NT2/D1 (cell line): ENCODE results near the gene CCDC81.

Experiments
- DNase-seq: peaks from one replicate; pipeline ENCODE4 v3.0.0-alpha.2; 2011; ENCODE audit warnings: low read depth, low spot score
- H3K27me3 ChIP-seq: 2 replicates; pipeline ENCODE4 v1.6.0; 2011; ENCODE audit warnings: mild to moderate bottlenecking; ENCODE audit not compliant: insufficient read length, insufficient read depth
- H3K36me3 ChIP-seq: 2 replicates; pipeline ENCODE4 v1.6.1; 2011; ENCODE audit warnings: mild to moderate bottlenecking, low read length, mixed read lengths; ENCODE audit not compliant: insufficient read depth, insufficient read length
- H3K4me1 ChIP-seq: 2 replicates; pipeline ENCODE4 v1.5.1; 2011; ENCODE audit not compliant: insufficient read depth, insufficient read length
- H3K4me3 ChIP-seq: 2 replicates; pipeline ENCODE4 v1.5.1; 2011; ENCODE audit warnings: low read depth; ENCODE audit not compliant: insufficient read length
- H3K9ac ChIP-seq: 2 replicates; pipeline ENCODE4 v1.6.0; 2011; ENCODE audit warnings: low read depth; ENCODE audit not compliant: insufficient read length
- H3K9me3 ChIP-seq: 2 replicates; pipeline ENCODE4 v1.5.1; 2011; ENCODE audit warnings: mild to moderate bottlenecking, low read length; ENCODE audit not compliant: insufficient read depth
- SUZ12 ChIP-seq: IDR thresholded peaks from 2 replicates; pipeline ENCODE4 v1.6.1; 2011; ENCODE audit not compliant: insufficient read length, insufficient read depth; ENCODE audit errors: extremely low read depth
- YY1 ChIP-seq: IDR thresholded peaks from 2 replicates; pipeline ENCODE4 v1.6.1; 2011; ENCODE audit not compliant: insufficient read length, insufficient read depth
- ZNF274 ChIP-seq: IDR thresholded peaks from 2 replicates; pipeline ENCODE4 v1.6.1; 2011; ENCODE audit warnings: mild to moderate bottlenecking, low read depth, low read length

The CCDC81 gene

GRCh38 chr11:86469491-86470388, 95.1 kb downstream of the CCDC81 start:
- Histone ChIP-seq H3K27me3 (no peaks in the 10 kb centered on the region), H3K4me1 (peaks cover 2% of the 10 kb centered on the region), H3K36me3 (no peaks in the 10 kb centered on the region), H3K9me3 (no peaks in the 10 kb centered on the region), H3K9ac (no peak overlapping the region), H3K4me3 (no peak overlapping the region)
- TF ChIP-seq YY1 (no peak), ZNF274 (no peak), SUZ12 (no peak)
- no peak for DNase-seq
